Fibroblast of lung (primary cell): Measurements from ENCODE around the gene SRD5A1. TPM values are rescaled to one million over a fixed set of nuclear protein-coding genes. Genes with fewer than 3 reads are reported as not detected.
A peak's percentile ranks its signal among the peaks of the same experiment; 100 is the strongest.

Source experiments
- DNase-seq, 2 donors: peaks; one replicate each; pipeline versions ENCODE4 v3.0.0 to v3.0.0-alpha.2; 2010; ENCODE audit warnings: low read depth in 2 of 2
- H2AFZ ChIP-seq: 2 replicates; pipeline ENCODE4 v1.5.1; 2012; ENCODE audit warnings: low read length, control low read depth, inconsistent platforms
- H3K27ac ChIP-seq: 2 replicates; pipeline ENCODE4 v1.5.1; 2011; ENCODE audit warnings: low read length, control low read depth; ENCODE audit not compliant: insufficient read depth
- H3K27me3 ChIP-seq: 2 replicates; pipeline ENCODE4 v1.5.1; 2011; ENCODE audit warnings: mild to moderate bottlenecking, low read length; ENCODE audit not compliant: control insufficient read depth, insufficient read depth
- H3K36me3 ChIP-seq: 2 replicates; pipeline ENCODE4 v1.5.1; 2011; ENCODE audit warnings: low read length; ENCODE audit not compliant: control insufficient read depth, insufficient read depth
- H3K4me1 ChIP-seq: 2 replicates; pipeline ENCODE4 v1.5.1; 2011; ENCODE audit warnings: low read length; ENCODE audit not compliant: control insufficient read depth, insufficient read depth; ENCODE audit errors: extremely low read depth
- H3K4me2 ChIP-seq: 2 replicates; pipeline ENCODE4 v1.5.1; 2011; ENCODE audit warnings: low read length, control low read depth; ENCODE audit not compliant: insufficient read depth; ENCODE audit errors: extremely low read depth
- H3K4me3 ChIP-seq, 4 experiments: fragments of 200-600 bp in 1 of 4; sonication (generic) in 1 of 4; replicated peaks in 1 of 4; 2 replicates each; pipeline ENCODE4 v1.5.1; 2011 to 2016; ENCODE audit warnings: low read length in 4 of 4, low read depth in 3 of 4, mild to moderate bottlenecking in 3 of 4, control low read depth in 2 of 4, inconsistent platforms in 1 of 4, mixed read lengths in 1 of 4; ENCODE audit not compliant: insufficient read depth in 1 of 4; ENCODE audit errors: control extremely low read depth in 1 of 4
- H3K79me2 ChIP-seq: 2 replicates; pipeline ENCODE4 v1.5.1; 2012; ENCODE audit warnings: mild to moderate bottlenecking, low read length, inconsistent platforms; ENCODE audit not compliant: control insufficient read depth, insufficient read depth
- H3K9ac ChIP-seq: 2 replicates; pipeline ENCODE4 v1.5.1; 2011; ENCODE audit warnings: mild to moderate bottlenecking, low read length, control low read depth; ENCODE audit not compliant: insufficient read depth
- H3K9me3 ChIP-seq: 2 replicates; pipeline ENCODE4 v1.5.1; 2012; ENCODE audit warnings: low read depth, low read length; ENCODE audit not compliant: control insufficient read depth, insufficient read depth
- H4K20me1 ChIP-seq: 2 replicates; pipeline ENCODE4 v1.5.1; 2011; ENCODE audit warnings: low read length; ENCODE audit not compliant: control insufficient read depth, insufficient read depth; ENCODE audit errors: extremely low read depth
- EZH2 ChIP-seq: IDR thresholded peaks from 2 replicates; pipeline ENCODE4 v1.5.1; 2012; ENCODE audit warnings: low read length, control low read depth, mild to moderate bottlenecking; ENCODE audit errors: missing control alignments
- polyA plus RNA-seq, 2 donors: library from polyadenylated mRNA; depleted of rRNA in 1 of 2; stranded (reverse) in 1 of 2; unstranded in 1 of 2; fragments of >200 nt; gene quantifications; 2 replicates each; pipeline ENCODE4 v1.2.1, GENCODE V29; 2011 to 2012; ENCODE audit warnings: missing spikeins in 1 of 2
- total RNA-seq: library from RNA; depleted of rRNA; stranded (reverse); fragments of >200 nt; gene quantifications from 2 replicates; pipeline ENCODE4 v1.2.1, GENCODE V29; 2014
- TF ChIP-seq, protein P1 (sequence below), 2 donors: IDR thresholded peaks in 1 of 2; conservative IDR thresholded peaks in 1 of 2; 1 replicate in 1 of 2; 2 replicates in 1 of 2; pipeline ENCODE4 v1.5.1; 2011 to 2012; ENCODE audit warnings: low read length in 2 of 2, control low read depth in 1 of 2, inconsistent platforms in 1 of 2, low read depth in 1 of 2, mild to moderate bottlenecking in 1 of 2

SRD5A1 gene
- total and polyA plus RNA-seq, 2 donors (not counting 1 experiment from before 2014, with no cell fraction given): 12.1 to 20.6 TPM

DNA sequence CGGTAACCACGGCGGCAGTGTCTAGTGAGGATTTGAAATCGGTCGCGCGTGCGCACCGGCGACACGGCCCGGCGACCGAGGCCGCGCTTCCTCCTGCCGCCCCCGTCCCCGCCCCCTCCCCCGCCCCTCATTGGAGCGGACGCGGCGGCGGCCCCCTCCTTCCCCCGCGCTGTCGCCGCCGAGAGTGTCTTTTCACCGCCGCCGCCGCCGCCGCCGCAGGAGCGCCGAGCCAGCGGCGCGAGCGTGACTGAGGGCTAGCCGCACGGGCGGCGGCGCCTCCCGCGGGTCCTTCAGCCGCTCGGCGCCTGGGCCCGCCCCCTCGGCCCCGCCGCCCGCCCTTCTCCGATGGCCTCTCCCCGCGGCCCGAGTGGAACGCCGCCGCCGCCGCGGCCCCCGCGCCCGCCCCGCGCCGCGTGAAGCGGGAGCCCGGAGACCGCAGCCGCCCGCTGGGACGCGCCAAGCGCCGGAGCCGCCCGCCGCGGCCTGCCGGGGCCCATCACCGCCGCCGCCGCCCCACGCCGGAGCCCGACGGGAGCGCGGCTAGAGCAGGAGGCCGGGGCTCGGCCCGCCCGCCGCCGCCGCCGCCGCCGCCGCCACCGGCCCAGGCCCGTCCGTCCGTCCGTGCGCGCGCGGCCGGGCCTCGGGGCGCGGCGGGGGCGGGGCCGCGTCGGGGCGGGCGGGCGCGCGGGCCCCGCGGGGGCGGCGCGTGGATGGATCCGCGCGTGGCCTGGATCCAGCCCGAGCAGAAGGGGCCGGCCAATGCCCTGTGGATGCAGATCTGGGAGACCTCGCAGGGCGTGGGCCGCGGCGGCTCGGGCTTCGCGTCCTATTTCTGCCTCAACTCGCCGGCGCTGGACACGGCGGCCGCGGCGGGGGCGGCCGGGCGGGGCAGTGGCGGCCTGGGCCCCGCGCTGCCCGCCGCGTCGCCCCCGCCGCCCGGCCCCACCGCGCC is 80.3 kb downstream of the SRD5A1 start, which contains the start of gene TENT4A:
Gene TENT4A, plus strand, starts transcription at position 159 of the 952 bp plus-strand sequence. Its CDS starts 552 bp downstream, at position 711.
- peak within 1 kb of the TSS; percentile 95 for H3K4me2 ChIP-seq
- H4K20me1 ChIP-seq: peaks cover 6% of the 10 kb centered on the region
- peak within 1 kb of the TSS; percentile 95 for H3K27ac ChIP-seq
- H3K79me2 ChIP-seq: peaks cover 45% of the 10 kb centered on the region
- H3K4me3 ChIP-seq: peak within 1 kb of the TSS; percentile 66 to 91 (median 85)
- no peak for TF ChIP-seq EZH2
- TF ChIP-seq, protein P1, sequence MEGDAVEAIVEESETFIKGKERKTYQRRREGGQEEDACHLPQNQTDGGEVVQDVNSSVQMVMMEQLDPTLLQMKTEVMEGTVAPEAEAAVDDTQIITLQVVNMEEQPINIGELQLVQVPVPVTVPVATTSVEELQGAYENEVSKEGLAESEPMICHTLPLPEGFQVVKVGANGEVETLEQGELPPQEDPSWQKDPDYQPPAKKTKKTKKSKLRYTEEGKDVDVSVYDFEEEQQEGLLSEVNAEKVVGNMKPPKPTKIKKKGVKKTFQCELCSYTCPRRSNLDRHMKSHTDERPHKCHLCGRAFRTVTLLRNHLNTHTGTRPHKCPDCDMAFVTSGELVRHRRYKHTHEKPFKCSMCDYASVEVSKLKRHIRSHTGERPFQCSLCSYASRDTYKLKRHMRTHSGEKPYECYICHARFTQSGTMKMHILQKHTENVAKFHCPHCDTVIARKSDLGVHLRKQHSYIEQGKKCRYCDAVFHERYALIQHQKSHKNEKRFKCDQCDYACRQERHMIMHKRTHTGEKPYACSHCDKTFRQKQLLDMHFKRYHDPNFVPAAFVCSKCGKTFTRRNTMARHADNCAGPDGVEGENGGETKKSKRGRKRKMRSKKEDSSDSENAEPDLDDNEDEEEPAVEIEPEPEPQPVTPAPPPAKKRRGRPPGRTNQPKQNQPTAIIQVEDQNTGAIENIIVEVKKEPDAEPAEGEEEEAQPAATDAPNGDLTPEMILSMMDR (conservative IDR thresholded peaks at IDR 0.05 in 1 of 2, IDR thresholded peaks at IDR 0.05 in 1 of 2; ENCODE audit: low read depth in 1 of 2, low read length in 2 of 2): no peak
- peak within 1 kb of the TSS; percentile 92 for H3K9ac ChIP-seq
- H2AFZ ChIP-seq: peak within 1 kb of the TSS; percentile 90
- peaks cover 7% of the 10 kb centered on the region for H3K4me1 ChIP-seq
- H3K27me3 ChIP-seq: no peaks in the 10 kb centered on the region
- H3K36me3 ChIP-seq: no peaks in the 10 kb centered on the region
- peak in 1 of 2 donors; percentile 27 for DNase-seq
- H3K9me3 ChIP-seq: no peaks in the 10 kb centered on the region

DNA sequence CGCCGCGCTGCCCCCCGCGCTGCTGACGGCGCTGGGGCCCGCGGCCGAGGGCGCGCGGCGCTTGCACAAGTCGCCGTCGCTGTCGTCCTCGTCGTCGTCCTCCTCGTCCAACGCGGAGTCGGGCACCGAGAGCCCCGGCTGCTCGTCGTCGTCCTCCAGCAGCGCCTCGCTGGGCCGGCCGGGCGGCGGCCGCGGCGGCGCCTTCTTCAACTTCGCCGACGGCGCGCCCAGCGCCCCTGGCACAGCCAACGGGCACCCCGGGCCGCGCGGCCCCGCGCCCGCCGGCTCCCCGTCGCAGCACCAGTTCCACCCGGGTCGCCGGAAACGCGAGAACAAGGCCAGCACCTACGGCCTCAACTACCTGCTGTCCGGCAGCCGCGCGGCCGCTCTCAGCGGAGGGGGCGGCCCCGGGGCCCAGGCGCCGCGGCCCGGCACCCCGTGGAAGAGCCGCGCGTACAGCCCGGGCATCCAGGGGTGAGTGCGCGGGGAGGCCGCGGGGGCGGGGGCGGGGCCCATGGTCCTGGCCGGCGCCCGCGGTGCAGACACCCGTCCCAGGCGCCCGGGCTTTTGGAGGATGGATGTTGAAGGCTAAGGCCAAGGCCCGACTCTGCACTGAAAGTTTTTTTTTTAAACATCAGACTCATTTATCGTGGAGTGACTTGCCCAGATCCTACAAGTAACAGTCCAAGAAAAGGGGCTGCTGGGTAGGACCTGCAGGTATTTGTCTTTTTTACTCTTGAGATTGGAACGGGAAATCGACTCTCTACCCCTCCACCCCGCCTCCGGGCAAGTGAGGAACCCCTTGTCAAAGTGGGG is 81.2 kb downstream of the SRD5A1 start:
- H3K9me3 ChIP-seq: no peaks in the 10 kb centered on the region
- peak overlapping the region; percentile 22 for H3K27ac ChIP-seq
- H3K79me2 ChIP-seq: peaks cover 54% of the 10 kb centered on the region
- no peaks in the 10 kb centered on the region for H3K36me3 ChIP-seq
- peak overlapping the region; percentile 65 for H3K9ac ChIP-seq
- no peaks in the 10 kb centered on the region for H3K27me3 ChIP-seq
- peak in 1 of 2 donors; percentile 13 for DNase-seq
- peaks cover 6% of the 10 kb centered on the region for H4K20me1 ChIP-seq
- H3K4me1 ChIP-seq: peaks cover 7% of the 10 kb centered on the region
- peak overlapping the region; percentile 68 to 87 (median 84) for H3K4me3 ChIP-seq
- H3K4me2 ChIP-seq: peak overlapping the region; percentile 98
- TF ChIP-seq, protein P1 (conservative IDR thresholded peaks at IDR 0.05 in 1 of 2, IDR thresholded peaks at IDR 0.05 in 1 of 2; ENCODE audit: low read depth in 1 of 2, low read length in 2 of 2): no peak
- TF ChIP-seq EZH2: no peak
- H2AFZ ChIP-seq: no peak overlapping the region

DNA sequence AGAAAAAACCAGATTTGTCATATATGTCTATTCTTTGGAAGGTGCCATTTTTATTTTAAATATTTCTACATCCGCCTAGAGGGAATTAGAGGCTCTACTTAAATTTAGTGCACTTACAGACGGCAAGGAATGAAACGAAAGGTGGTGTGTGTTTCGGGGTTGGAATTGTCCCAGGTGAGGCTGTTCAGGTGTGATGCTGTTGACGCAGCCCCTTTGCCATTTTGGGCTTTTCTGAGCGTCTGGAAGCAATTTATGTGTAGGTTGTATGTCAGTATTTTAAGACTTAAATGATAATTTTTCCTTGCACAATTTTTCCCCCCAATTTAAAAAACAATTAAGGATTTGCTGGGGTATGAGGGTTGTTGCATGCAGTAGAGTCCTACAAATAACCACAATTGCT is 82.0 kb downstream of the SRD5A1 start:
- H3K9me3 ChIP-seq: no peaks in the 10 kb centered on the region
- H3K4me1 ChIP-seq: peaks cover 13% of the 10 kb centered on the region
- TF ChIP-seq, protein P1 (conservative IDR thresholded peaks at IDR 0.05 in 1 of 2, IDR thresholded peaks at IDR 0.05 in 1 of 2; ENCODE audit: low read depth in 1 of 2, low read length in 2 of 2): no peak
- no peak for TF ChIP-seq EZH2
- H3K27ac ChIP-seq: no peak overlapping the region
- H3K79me2 ChIP-seq: peaks cover 62% of the 10 kb centered on the region
- H3K4me2 ChIP-seq: peak overlapping the region; percentile 98
- no peak for DNase-seq
- peak overlapping the region; percentile 5 for H3K9ac ChIP-seq
- H3K36me3 ChIP-seq: peaks cover 2% of the 10 kb centered on the region
- peak overlapping the region; percentile 68 to 87 (median 84) for H3K4me3 ChIP-seq
- H3K27me3 ChIP-seq: no peaks in the 10 kb centered on the region
- peaks cover 6% of the 10 kb centered on the region for H4K20me1 ChIP-seq
- H2AFZ ChIP-seq: no peak overlapping the region
